Activated CD4-positive, alpha-beta T cell treated with anti-CD3 and anti-CD28 coated beads for 24 hours (primary cell): ENCODE measurements around the gene RPL27.

Experiments
- DNase-seq, 2 donors: peaks; one replicate each; pipeline ENCODE4 v3.0.0-alpha.2; 2020; ENCODE audit warnings: low read depth in 2 of 2

Gene RPL27

DNA sequence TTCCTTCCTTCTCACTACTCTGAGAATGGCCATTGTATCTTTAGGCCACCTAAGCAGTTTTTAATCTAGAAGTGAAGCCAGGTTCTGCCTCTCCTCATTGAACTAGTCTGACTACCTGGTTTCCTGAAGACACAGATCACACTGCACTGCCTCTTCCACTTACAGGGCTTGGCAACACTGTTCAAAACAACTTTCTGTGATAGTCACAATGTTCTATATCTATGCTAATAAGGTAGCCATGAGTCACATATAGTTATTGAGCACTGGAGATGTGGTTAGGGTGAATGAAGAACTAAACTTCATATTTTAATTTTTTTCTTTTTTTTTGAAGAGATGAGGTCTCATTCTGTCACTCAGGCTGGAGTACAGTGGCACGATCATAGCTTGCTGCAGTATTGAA is 53.8 kb downstream of the RPL27 start:
- no peak for DNase-seq
